GM21360 (cell line): ENCODE data around the gene SYCP2L.
"Not testable (repeated sequence)": the region's sequence is repeated elsewhere in the genome, so short reads cannot be mapped to it uniquely, and the experiment has no call there.

Source experiments
- ATAC-seq: cut with Tn5 transposase; IDR thresholded peaks from one replicate; pipeline ENCODE4 v1.9.1; 2021; ENCODE audit warnings: mild to moderate bottlenecking, moderate library complexity; ENCODE audit not compliant: unreplicated experiment

Gene SYCP2L

DNA sequence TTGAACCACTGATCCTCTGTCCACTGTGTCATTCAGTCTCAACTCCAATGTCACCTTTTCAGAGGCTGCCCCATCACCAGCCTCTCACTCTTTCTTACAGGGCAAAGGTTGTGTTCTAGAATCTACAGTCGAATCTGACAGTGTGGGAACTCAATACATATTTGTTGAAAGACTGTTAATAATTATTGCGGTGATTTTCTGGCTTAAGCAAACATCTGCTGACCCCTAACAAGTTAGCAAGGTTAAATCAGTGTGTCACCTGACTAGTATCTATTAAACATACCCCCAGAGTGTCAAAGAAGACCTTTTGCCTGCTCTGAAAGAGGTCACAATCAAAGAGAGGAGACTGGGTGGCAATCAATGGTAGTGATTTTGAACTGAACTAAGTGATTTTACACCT is 115.3 kb downstream of the SYCP2L start:
- ATAC-seq: no peak

DNA sequence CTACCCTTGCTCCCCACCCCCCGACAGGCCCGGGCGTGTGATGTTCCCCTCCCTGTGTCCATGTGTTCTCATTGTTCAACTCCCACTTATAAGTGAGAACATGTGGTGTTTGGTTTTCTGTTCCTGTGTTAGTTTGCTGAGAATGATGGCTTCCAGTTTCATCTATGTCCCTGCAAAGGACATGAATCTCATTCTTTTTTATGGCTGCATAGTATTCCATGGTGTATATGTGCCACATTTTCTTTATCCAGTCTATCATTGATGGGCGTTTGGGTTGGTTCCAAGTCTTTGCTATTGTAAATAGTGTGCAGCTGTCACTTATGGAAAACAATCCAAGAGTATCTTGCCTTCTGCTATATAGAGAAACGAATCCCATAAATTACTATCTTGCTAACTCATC is 116.4 kb downstream of the SYCP2L start:
- ATAC-seq: not testable (repeated sequence)

DNA sequence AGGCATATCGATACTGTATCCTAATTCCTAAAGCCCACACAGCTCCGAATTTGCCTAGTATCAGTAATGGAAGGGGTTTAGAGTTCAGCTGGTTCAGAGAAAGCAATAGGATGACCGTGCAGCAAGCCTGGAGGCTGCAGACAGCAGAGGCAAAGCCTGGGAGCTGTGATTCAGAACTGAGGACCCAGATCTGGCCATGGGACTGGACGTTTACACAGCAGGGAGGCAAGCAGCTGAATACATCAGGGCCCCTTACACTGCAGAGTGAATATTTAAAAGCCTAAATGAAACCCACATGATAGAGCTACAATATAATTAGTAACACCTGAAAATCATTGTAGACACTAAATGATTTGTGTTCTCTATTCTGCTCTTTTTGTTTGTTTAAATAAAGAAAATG is 119.2 kb downstream of the SYCP2L start:
- ATAC-seq: no peak

DNA sequence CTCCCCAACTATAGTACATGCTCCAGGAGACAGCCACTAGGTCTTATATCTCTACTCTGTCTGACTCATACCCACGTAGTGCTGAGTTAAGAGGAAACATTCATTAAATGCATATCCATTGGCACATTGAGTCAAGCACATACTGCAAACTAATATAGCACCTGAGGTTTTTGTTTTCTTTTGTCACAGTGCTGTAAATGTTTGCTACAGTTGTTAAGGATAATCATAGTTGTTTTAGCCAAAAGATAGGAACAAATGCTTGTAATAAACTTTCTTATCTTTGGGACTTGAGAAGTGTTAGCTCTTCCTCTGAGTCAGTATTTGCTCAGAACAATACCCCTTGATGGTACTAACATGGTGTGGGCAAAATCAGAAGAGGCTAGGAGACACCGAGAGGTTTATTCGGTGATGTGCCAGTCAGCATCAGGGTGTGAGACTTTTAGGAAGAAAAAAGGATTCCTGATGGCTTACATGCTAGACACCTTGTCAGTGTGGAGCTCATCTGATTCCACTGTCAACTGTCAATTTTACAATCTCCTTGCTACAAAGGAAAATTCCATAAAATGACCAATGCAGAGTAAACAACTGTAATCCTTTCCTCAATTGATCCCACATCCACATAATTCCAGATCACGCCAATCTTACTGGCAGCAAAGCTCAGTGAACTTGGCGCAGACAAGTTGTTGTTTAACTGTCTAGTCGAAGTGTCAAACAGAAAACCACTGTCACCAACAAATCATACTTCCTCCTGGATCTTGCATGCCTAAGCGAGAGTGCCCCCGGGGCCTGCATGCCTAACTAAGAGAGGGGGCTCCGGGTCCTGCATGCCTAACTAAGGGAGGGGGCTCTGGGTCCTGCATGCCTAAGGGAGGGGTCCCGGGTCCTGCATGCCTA is 121.1 kb downstream of the SYCP2L start:
- ATAC-seq: no peak

DNA sequence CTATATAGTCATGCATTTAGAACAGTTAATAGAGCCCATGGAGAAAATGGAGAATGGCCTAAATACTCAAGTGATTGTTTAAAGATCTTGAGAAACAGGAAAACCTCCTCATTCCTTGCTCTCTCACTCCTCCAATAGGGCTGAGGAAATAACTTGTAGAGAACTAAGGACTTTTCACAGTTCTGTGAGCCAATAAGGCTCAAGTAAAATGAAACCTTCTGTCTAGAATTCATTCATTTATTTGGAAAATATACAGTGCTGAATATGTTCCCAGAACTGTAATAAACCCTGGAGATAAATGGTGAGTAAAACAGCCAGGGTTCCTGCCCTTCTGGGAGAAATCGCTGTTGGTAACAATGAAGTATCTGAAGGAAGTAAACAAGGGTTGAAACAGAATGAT is 122.0 kb downstream of the SYCP2L start:
- ATAC-seq: no peak

DNA sequence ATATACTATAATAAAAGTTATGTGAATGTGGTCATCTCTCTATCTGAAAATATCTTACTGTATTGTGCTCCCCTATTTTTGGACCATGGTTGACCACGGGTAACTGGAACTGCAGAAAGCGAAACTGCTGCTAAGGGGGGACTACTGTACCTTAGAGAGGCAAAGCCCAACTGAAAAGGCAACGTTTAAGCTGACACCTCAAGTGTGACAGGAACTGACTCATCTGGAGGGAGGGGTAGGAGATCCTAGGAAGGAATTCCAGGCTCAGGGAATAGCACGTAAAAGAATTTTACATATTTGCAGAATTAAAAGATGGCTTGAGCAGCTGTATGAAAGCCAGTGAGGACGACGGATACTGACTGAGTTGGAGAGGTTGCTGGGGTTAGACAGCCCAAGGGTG is 122.5 kb downstream of the SYCP2L start:
- ATAC-seq: peak; percentile 58

DNA sequence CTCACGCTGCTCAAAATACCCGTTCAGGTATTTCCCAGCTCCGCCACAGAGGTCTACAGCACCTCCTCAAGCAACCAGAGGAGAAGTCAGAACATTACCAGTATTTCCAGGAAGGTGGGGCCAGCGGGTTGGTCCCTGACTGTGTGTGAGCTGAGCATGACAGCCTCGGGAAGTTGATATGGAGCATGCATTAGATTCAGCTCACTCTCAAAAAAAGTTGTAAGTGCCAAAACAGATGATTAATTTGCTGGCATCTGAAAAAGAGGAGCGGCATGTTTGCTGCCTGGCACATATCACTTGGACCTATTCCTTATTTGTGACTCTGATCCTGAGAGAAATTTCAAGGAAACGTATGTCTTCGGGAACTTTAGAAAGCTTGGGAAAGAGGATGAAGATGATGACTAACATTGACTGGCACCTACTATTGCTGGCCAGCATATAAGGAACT is 125.0 kb downstream of the SYCP2L start:
- ATAC-seq: no peak

DNA sequence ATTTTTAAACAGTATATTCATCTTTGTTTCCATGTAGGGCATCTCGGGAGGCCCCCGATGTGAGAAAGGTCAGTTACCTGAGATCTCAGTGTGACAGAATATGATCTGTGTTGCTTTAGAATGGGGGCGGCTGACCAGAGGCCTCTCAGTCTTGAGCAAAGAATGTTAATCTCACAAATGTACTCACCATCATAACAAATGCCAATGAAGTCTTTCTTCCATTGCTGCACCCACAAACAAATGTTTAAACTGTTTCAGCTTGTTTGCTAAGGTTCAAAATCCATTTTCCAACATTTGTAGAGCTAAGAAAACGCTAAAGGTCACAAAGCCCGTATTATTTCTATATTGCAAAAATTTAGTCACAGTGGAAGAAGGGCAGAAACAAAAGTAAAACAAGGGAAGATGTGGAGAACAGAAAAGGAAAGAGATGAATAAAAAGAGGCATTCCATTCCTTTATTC is 125.5 kb downstream of the SYCP2L start:
- no peak for ATAC-seq

DNA sequence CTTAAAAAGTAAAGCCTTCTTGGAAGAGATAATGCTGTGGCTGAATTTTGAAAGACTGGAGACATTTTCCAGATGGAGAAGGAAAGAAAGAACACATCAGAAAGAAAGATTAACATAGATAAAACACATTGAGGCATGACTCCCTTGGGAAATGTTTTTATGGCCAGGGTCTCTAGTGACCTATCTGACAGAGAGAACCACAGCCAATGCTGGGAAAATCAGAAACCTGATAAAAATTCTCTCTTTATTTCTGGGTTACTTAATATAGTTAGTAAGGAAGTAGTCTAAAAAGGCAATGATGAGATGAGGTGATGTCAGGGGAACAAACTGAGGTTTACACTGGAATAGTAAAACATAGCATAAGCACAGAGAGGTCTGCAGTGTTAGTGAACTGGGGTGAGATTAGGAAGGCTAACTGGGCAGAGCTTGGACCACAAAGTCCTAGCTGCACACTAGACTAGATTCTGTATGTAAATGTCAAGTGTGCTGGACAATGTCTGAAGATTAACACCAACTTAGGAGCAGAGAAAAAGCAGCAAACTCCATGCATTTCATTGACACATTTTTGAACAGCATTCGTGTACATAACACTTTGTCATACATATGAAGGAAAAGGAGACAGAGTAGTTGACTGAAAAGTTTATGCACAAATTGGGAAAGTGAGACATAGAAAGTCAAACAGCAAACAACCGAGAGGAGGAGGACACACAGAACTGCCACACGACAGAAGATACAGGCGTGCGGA is 126.3 kb downstream of the SYCP2L start:
- no peak for ATAC-seq

DNA sequence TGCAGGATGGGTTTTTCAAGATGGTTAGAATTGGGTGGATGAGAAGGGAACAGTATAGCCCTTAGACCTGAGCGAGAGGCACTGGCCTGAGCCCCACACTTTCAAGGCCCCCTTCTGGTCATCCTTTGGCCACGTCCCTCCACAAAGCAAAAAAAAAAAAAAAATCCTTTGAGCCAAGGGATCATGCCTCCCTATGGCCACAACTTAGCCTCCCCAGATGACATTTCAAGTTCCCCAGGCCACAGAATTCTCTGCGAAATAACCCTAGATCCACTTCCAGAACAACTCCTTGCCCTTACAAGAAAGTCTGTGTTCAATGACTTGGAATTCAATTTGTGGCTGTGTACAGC is 126.8 kb downstream of the SYCP2L start:
- no peak for ATAC-seq

DNA sequence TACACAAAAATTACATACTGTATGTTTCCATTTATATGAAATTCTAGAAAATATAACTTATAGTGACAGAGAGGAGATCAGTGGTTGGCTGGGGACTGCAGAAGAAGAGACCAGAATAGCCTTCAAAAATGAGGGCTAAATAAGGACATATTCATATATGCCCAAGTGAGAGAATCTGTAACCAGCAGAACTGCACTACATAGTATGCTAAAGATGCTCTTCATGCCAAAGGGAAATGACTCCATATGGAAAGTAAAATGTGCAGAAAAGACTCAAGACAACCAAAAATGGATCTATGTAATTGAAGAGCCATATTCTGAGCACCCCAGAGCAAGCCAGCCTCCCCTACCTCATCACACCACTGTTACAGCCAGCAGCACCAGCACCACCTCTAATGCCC is 128.2 kb downstream of the SYCP2L start:
- ATAC-seq: no peak

DNA sequence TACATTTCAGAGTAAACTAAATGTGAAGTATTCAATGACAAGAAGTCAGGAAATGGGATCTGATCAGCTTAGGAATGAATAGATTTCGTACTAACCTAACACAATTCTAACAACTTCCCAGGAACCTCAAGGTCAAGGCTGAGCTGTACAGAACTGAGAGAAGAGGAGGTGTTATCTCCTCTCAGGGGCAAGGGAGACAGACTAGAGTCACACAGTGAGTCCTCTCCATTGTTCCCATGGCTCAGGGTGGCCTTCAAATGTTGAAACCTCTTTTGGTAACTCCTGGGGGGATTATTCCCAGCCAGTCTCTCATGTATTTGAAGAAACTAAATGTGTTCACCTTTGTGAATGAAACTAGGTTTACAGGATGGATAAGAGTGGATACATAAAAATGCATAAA is 129.6 kb downstream of the SYCP2L start:
- ATAC-seq: no peak

DNA sequence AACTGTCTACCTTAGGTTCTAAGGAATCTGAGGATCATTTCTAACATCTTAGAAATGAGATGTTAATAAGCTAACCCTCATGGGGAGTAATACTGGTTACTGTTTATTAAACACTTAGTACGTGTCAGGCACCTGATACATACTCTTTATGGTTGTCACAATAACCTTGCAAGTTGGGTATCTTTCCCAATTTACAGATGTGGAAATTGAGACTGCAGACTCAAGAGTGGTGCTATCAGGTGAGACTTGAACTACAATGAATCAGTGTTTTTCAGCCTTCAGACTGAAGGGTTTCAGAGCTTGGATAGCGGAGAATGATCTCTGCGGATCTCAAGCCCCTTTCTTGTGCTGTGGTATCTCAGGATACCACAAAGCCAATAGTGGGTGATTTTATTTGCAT is 130.2 kb downstream of the SYCP2L start:
- ATAC-seq: no peak

DNA sequence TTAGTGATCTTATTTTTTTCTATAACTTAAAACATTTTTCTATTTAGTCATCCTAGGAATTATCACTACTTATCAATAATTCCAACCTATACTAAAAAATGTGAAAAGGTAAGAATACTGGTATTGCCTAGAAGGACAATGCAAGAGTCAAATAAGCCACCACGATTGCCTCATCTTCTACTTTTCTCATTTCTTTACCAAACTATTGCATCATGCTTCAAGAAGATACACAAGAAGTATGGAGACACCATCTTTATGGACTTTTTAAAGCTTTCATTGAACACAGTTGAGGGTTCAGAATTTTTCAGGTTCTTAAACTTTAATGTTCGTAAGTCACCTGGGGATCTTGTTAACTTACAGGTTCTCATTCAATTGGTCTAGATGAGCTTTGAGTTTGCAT is 131.4 kb downstream of the SYCP2L start:
- no peak for ATAC-seq

DNA sequence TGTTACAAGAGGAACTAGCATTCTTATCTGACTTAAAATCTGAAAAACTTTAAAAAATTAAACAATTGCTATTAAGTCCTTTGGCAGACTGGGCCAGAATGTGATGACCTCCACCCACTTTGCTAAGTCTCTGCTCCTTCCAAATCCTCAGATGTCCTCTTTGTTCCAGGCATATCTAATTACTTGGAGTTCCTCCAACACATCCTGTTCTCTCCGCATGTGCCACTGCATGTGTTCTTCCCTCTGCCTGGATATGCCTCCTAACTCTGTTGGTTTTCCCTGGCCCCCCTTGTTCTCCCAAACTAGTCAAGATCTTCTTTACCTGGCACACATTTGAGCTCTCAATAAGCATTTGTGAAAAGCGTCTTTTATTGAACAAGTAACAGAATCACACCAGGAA is 134.2 kb downstream of the SYCP2L start:
- no peak for ATAC-seq

DNA sequence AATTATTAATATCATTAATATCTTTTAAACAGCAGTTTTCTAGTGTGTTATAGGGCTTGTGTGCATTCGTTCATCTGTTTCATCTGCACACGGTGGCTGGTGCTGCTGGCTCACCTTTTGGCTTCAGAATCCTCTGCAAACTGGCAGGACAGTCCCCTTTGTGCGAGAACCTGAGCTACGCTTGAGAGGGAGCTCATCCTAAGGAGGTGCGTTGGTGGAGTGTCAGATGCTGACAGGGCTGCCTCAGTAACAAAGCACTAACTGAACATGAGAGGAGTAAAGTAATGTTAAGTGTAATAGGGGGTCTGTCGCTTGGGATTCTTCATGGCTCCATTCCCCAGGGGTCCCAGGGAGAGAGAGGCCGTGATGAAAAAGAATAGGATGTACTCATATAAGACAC is 134.9 kb downstream of the SYCP2L start:
- ATAC-seq: no peak

DNA sequence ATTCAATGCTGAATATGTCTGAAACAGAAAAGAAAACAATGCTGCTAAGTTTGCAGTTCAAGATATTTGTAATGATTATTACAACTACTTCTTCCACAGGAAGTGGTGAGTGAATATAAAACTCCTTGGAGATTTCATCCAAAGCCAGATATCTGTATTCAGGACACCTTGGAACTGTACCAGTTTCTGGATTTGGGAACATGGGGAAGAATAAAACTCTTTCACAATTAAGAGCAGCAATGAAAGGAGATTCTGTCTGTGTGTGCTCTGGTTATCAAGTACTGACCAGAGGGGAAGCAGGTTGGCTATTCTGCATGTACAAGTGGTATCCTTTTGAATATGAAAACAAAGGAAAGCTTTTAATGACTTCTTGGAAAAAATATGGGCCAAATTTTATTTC is 136.2 kb downstream of the SYCP2L start:
- ATAC-seq: no peak
